MM.1S (cell line): ENCODE results near the gene DNLZ.

Source experiments
- EZH2 ChIP-seq: fragments of 300-600 bp; sonication (generic); optimal IDR thresholded peaks from 2 replicates; pipeline ENCODE3; 2017; ENCODE audit warnings: low read depth, mild to moderate bottlenecking, antibody characterized with exemption, low read length, mixed read lengths
- TF ChIP-seq, protein P1 (sequence below): fragments of 300-600 bp; sonication (generic); IDR thresholded peaks from 2 replicates; pipeline ENCODE4 v1.5.1; 2016; ENCODE audit warnings: antibody characterized with exemption, low read length, mixed read lengths

DNA sequence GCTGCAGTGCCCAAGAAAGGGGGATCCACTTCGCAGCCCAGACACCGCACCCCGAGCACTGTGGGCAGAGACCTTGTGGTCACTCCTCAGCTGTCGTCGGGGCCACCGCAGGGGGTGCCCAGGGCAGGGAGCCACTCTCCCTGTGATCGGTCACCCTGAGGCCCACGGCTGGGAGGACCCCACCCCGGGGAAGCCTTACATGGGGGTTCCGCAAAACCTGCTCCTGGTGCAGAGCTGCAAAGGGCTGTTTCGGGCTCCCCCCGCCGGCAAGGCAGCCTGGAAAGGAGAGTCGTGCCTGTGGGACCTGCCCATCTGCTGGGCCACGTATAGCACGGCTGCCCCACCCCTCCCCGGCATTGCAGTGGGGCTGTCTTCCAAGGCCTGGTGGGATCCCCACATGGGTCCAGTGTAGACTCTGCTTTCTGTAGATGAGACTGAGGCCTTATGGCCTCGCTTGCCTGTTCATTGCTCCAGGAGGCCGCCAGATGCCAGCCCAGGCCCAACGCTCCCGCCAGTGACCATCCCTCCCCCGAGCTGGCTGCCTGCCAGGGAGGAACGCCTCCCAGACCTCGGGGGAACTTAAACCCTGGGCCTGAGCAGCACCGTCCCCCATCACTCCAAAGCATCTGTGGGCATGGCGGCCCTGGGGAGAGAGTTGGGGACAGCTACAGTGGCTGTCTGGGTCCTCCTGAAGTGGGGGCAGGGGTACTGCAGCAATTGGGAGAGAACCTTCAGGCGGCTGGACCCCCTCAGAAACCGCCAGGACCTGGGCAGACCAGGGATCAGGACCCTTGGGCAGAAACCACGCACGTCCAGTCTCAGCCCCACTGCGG, 1.6 kb upstream of the DNLZ start:
- TF ChIP-seq EZH2: no peak
- TF ChIP-seq, protein P1, sequence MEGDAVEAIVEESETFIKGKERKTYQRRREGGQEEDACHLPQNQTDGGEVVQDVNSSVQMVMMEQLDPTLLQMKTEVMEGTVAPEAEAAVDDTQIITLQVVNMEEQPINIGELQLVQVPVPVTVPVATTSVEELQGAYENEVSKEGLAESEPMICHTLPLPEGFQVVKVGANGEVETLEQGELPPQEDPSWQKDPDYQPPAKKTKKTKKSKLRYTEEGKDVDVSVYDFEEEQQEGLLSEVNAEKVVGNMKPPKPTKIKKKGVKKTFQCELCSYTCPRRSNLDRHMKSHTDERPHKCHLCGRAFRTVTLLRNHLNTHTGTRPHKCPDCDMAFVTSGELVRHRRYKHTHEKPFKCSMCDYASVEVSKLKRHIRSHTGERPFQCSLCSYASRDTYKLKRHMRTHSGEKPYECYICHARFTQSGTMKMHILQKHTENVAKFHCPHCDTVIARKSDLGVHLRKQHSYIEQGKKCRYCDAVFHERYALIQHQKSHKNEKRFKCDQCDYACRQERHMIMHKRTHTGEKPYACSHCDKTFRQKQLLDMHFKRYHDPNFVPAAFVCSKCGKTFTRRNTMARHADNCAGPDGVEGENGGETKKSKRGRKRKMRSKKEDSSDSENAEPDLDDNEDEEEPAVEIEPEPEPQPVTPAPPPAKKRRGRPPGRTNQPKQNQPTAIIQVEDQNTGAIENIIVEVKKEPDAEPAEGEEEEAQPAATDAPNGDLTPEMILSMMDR: no peak
